ENCODE results near the gene TMEM201. TPM values are rescaled to one million over a fixed set of nuclear protein-coding genes. Genes with fewer than 3 reads are reported as not detected.

The TMEM201 gene
- total RNA-seq, 4 donors from 2014 or later = 3.5 to 6.6 (median 4.1) TPM

- TF ChIP-seq CTCF (IDR thresholded peaks at IDR 0.05; ENCODE audit: low read depth) = no peak
Measured at GRCh38 chr1:9615316-9616063, 26.8 kb downstream of the TMEM201 start.

GRCh38 chr1:9618909-9619679 is 30.4 kb downstream of the TMEM201 start:
- TF ChIP-seq CTCF (IDR thresholded peaks at IDR 0.05; ENCODE audit: low read depth) = no peak

GRCh38 chr1:9621032-9621431 is 32.3 kb downstream of the TMEM201 start:
- TF ChIP-seq CTCF (IDR thresholded peaks at IDR 0.05; ENCODE audit: low read depth) = no peak

GRCh38 chr1:9624081-9624480 is 35.4 kb downstream of the TMEM201 start:
- no peak for TF ChIP-seq CTCF (IDR thresholded peaks at IDR 0.05; ENCODE audit: low read depth)

- no peak for TF ChIP-seq CTCF (IDR thresholded peaks at IDR 0.05; ENCODE audit: low read depth)
Measured at GRCh38 chr1:9626201-9626608, 37.5 kb downstream of the TMEM201 start.

GRCh38 chr1:9628541-9629444 is 40.1 kb downstream of the TMEM201 start:
- TF ChIP-seq CTCF (IDR thresholded peaks at IDR 0.05; ENCODE audit: low read depth) = no peak

All from subcutaneous adipose tissue (tissue), 4 donors.